GM12878 (cell line): ENCODE results near the gene ITGB8. TPM values are rescaled to one million over a fixed set of nuclear protein-coding genes. Genes with fewer than 3 reads are reported as not detected.

Experiments used
- CEBPB ChIP-seq, 2 experiments: fragments of 150-350 bp in 1 of 2; IDR thresholded peaks; 2 replicates each; pipeline ENCODE4 v1.6.1; 2012 to 2014; ENCODE audit warnings: low read depth in 2 of 2, low read length in 2 of 2, borderline replicate concordance in 1 of 2, inconsistent platforms in 1 of 2
- CEBPZ ChIP-seq: fragments of 150-350 bp; IDR thresholded peaks from 2 replicates; pipeline ENCODE4 v1.6.1; 2016; ENCODE audit warnings: low read depth, low read length
- CUX1 ChIP-seq: IDR thresholded peaks from 2 replicates; pipeline ENCODE4 v1.6.1; 2012; ENCODE audit warnings: improper control_type of control experiment, low read depth, low read length; ENCODE audit not compliant: insufficient replicate concordance
- DPF2 ChIP-seq: fragments of 450-650 bp; IDR thresholded peaks from 2 replicates; pipeline ENCODE4 v1.6.1; 2017; ENCODE audit warnings: mild to moderate bottlenecking
- NFYA ChIP-seq: IDR thresholded peaks from 2 replicates; pipeline ENCODE4 v1.6.1; 2011; ENCODE audit warnings: low read depth, mild to moderate bottlenecking, low read length, improper control_type of control experiment, borderline replicate concordance
- PKNOX1 ChIP-seq: fragments of 450-650 bp; IDR thresholded peaks from 2 replicates; pipeline ENCODE4 v1.6.1; 2016; ENCODE audit warnings: mild to moderate bottlenecking
- SMC3 ChIP-seq: IDR thresholded peaks from 2 replicates; pipeline ENCODE4 v1.6.1; 2011; ENCODE audit warnings: low read length, improper control_type of control experiment, borderline replicate concordance
- TARDBP ChIP-seq: IDR thresholded peaks from 2 replicates; pipeline ENCODE4 v1.6.1; 2016; ENCODE audit warnings: borderline replicate concordance
- ZNF687 ChIP-seq: fragments of 450-650 bp; IDR thresholded peaks from 2 replicates; pipeline ENCODE4 v1.6.1; 2017; ENCODE audit warnings: mild to moderate bottlenecking, moderate library complexity
- polyA plus RNA-seq, 11 experiments: library from polyadenylated mRNA; depleted of rRNA in 4 of 11; unstranded in 6 of 11; stranded (reverse) in 5 of 11; fragments of >200 nt; fragmentation: Nextera tagmentation in 4 of 11; fragmentation: Illumina TruSeq in 1 of 11; extraction: Ambion mirVana in 4 of 11; extraction: Trizol in 1 of 11; gene quantifications; 1 replicate in 1 of 11; 2 replicates in 10 of 11; pipeline versions ENCODE4 v1.2.1 to v1.2.3, GENCODE V29; 2011 to 2016; ENCODE audit warnings: inconsistent platforms in 2 of 11, missing spikeins in 2 of 11, low read depth in 1 of 11
- total RNA-seq, 4 experiments: library from RNA; depleted of rRNA in 3 of 4; stranded (reverse); fragments of >200 nt in 3 of 4; fragmentation: Illumina TruSeq in 1 of 4; extraction: Trizol in 1 of 4; gene quantifications; 2 replicates each; pipeline versions ENCODE4 v1.2.1 to v1.2.3, GENCODE V29; 2013 to 2021

Gene ITGB8
- total and polyA plus RNA-seq, 10 of the 15 experiments (the other 5 are each of a cell fraction or from before 2014, with no cell fraction given) = 0.37 to 26.2 (median 1.5) TPM

GRCh38 chr7:20284771-20285143 is 45.9 kb upstream of the ITGB8 start (continued):
- TF ChIP-seq PKNOX1 (no peak), NFYA (no peak), CUX1 (no peak), TARDBP (no peak), ZNF687 (0 out of 2 replicates have a peak, but pooled peaks have one; percentile 35), DPF2 (peak; percentile 48; the same call in 1 of the 2 replicates), CEBPZ (no peak), SMC3 (no peak), CEBPB (IDR thresholded peaks at IDR 0.05; ENCODE audit: borderline replicate concordance in 1 of 2, low read depth in 2 of 2, low read length in 2 of 2) (no peak)
